ENCODE measurements around the gene CYB5R3. TPM values are rescaled to one million over a fixed set of nuclear protein-coding genes. Genes with fewer than 3 reads are reported as not detected.

Gene CYB5R3
- total RNA-seq, 1 experiment from 2014 or later, result 104 TPM

DNA sequence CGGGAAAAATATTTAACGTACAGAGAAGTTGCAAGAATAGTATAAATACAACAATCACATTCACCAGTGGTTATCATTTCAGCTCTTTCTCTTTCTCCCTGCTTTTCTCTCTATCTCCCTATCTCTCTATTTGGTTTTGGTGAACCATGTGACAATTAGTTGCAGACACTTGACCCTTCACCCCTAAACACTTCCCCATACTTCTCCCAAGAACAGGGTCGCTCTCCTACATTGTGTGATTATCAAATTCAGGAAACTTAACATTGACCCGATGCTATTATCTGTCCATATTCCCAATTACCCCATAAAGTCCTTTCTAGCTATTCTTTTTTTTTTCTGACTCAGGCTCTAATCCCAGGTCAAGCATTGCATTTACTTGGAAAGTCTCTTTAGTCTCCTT, 4.8 kb upstream of the CYB5R3 start:
- H3K27me3 Mint-ChIP-seq (ENCODE audit: insufficient read depth, unreplicated experiment), result no peaks in the 10 kb centered on the region
- no TSS peak for BruUV-seq (replicated peaks)
- ChIA-PET POLR2A (no interaction called here), CTCF (interaction anchor here (0.7 kb wide), 1 partner anchor 406 kb away, joined by 3 read pairs; no protein-coding TSS in a partner anchor)
- TF ChIP-seq, protein P1, sequence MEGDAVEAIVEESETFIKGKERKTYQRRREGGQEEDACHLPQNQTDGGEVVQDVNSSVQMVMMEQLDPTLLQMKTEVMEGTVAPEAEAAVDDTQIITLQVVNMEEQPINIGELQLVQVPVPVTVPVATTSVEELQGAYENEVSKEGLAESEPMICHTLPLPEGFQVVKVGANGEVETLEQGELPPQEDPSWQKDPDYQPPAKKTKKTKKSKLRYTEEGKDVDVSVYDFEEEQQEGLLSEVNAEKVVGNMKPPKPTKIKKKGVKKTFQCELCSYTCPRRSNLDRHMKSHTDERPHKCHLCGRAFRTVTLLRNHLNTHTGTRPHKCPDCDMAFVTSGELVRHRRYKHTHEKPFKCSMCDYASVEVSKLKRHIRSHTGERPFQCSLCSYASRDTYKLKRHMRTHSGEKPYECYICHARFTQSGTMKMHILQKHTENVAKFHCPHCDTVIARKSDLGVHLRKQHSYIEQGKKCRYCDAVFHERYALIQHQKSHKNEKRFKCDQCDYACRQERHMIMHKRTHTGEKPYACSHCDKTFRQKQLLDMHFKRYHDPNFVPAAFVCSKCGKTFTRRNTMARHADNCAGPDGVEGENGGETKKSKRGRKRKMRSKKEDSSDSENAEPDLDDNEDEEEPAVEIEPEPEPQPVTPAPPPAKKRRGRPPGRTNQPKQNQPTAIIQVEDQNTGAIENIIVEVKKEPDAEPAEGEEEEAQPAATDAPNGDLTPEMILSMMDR (IDR thresholded peaks at IDR 0.05; ENCODE audit: unreplicated experiment), result no peak
- no peaks in the 10 kb centered on the region for H3K9me3 Mint-ChIP-seq (ENCODE audit: unreplicated experiment)
- no peaks in the 10 kb centered on the region for H3K36me3 Mint-ChIP-seq (ENCODE audit: insufficient read depth, unreplicated experiment)
- H3K27ac Mint-ChIP-seq (ENCODE audit: low read depth, unreplicated experiment), result no peak overlapping the region
- DNase-seq (ENCODE audit: unreplicated experiment), result no peak
- H3K4me1 Mint-ChIP-seq (ENCODE audit: insufficient read depth, unreplicated experiment), result no peaks in the 10 kb centered on the region
- intact Hi-C loops (cut with micrococcal nuclease), result no loop called here
- no peak overlapping the region for H3K4me3 Mint-ChIP-seq (ENCODE audit: unreplicated experiment)

DNA sequence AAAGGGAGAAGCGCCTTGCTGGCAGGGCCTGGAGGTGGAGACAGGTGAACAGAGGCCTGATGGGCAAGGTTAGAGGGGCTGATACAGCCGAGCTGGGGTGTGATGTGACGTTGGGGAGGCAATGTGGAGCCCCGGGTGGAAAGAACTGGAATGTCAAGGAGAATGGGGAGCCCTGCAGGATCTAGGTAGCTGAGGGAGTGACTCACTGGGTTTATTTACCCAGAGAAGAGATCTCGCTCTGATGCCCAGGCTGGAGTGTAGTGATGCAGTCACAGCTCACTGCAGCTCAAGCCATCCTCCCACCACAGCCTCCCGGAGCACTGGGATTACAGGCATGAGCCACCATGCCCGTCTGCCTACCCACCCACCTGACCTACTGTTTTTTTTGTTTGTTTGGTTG, 1.9 kb upstream of the CYB5R3 start:
- Mint-ChIP-seq H3K4me3 (ENCODE audit: unreplicated experiment) (no peak overlapping the region), H3K27me3 (ENCODE audit: insufficient read depth, unreplicated experiment) (no peaks in the 10 kb centered on the region), H3K4me1 (ENCODE audit: insufficient read depth, unreplicated experiment) (peaks cover 11% of the 10 kb centered on the region), H3K36me3 (ENCODE audit: insufficient read depth, unreplicated experiment) (peaks cover 3% of the 10 kb centered on the region), H3K9me3 (ENCODE audit: unreplicated experiment) (no peaks in the 10 kb centered on the region), H3K27ac (ENCODE audit: low read depth, unreplicated experiment) (no peak overlapping the region)
- BruUV-seq (replicated peaks), result no TSS peak
- ChIA-PET POLR2A (interaction anchor here (0.6 to 1.1 kb wide), 3 partner anchors 20 to 210 kb away, joined by 3 read pairs; no protein-coding TSS in a partner anchor), CTCF (interaction anchor here (0.6 to 2.1 kb wide), 6 partner anchors 9 to 296 kb away, joined by 3 to 8 read pairs (median 4); partner anchors contain the start of gene ATP5MGL)
- DNase-seq (ENCODE audit: unreplicated experiment), result peak; percentile 30
- TF ChIP-seq, protein P1 (IDR thresholded peaks at IDR 0.05; ENCODE audit: unreplicated experiment), result no peak
- intact Hi-C loops (cut with micrococcal nuclease), result no loop called here

- no peaks in the 10 kb centered on the region for H3K9me3 Mint-ChIP-seq (ENCODE audit: unreplicated experiment)
- no peaks in the 10 kb centered on the region for H3K27me3 Mint-ChIP-seq (ENCODE audit: insufficient read depth, unreplicated experiment)
- H3K4me1 Mint-ChIP-seq (ENCODE audit: insufficient read depth, unreplicated experiment), result peaks cover 29% of the 10 kb centered on the region
- ChIA-PET POLR2A (interaction anchor here (0.7 to 4.6 kb wide), 14 partner anchors 10 to 366 kb away, joined by 3 to 56 read pairs (median 4); partner anchors contain the start of genes PACSIN2 and POLDIP3), CTCF (interaction anchor here (0.8 to 1.5 kb wide), 4 partner anchors 11 to 28 kb away, joined by 3 to 4 read pairs (median 4); no protein-coding TSS in a partner anchor)
- H3K4me3 Mint-ChIP-seq (ENCODE audit: unreplicated experiment), result peak overlapping the region; percentile 100
- intact Hi-C loops (cut with micrococcal nuclease), result loop anchor here (2.0 kb wide), 1 partner anchor 28 kb away; no protein-coding TSS in a partner anchor
- BruUV-seq (replicated peaks), result TSS peak; percentile 74
- TF ChIP-seq, protein P1 (IDR thresholded peaks at IDR 0.05; ENCODE audit: unreplicated experiment), result no peak
- H3K27ac Mint-ChIP-seq (ENCODE audit: low read depth, unreplicated experiment), result peak overlapping the region; percentile 93
- peak; percentile 54 for DNase-seq (ENCODE audit: unreplicated experiment)
- H3K36me3 Mint-ChIP-seq (ENCODE audit: insufficient read depth, unreplicated experiment), result peaks cover 6% of the 10 kb centered on the region
Measured at GRCh38 chr22:42648368-42649245, 585 bp downstream of the CYB5R3 start.

DNA sequence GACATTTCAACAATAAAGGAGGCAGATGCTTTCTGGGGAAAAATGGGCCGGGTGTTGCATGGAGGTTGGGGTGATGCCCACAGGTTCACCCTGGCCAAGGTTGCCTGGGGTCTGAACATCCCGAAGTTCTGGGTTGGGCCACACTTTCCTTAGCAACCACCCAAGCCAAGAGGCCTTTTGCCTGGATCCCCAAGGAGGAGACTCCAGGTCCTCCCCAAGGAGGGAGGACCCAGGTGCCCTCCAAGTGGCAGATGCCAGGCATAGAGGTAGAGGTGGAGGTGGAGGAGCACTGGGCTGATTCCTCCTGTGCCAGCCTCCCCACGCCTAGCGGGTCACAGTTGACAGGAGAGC, 1.2 kb downstream of the CYB5R3 start:
- H3K9me3 Mint-ChIP-seq (ENCODE audit: unreplicated experiment), result no peaks in the 10 kb centered on the region
- H3K4me3 Mint-ChIP-seq (ENCODE audit: unreplicated experiment), result peak overlapping the region; percentile 100
- TF ChIP-seq, protein P1 (IDR thresholded peaks at IDR 0.05; ENCODE audit: unreplicated experiment), result no peak
- no peak for DNase-seq (ENCODE audit: unreplicated experiment)
- H3K27me3 Mint-ChIP-seq (ENCODE audit: insufficient read depth, unreplicated experiment), result no peaks in the 10 kb centered on the region
- H3K27ac Mint-ChIP-seq (ENCODE audit: low read depth, unreplicated experiment), result peak overlapping the region; percentile 93
- H3K36me3 Mint-ChIP-seq (ENCODE audit: insufficient read depth, unreplicated experiment), result peaks cover 6% of the 10 kb centered on the region
- peaks cover 29% of the 10 kb centered on the region for H3K4me1 Mint-ChIP-seq (ENCODE audit: insufficient read depth, unreplicated experiment)
- no TSS peak for BruUV-seq (replicated peaks)
- intact Hi-C loops (cut with micrococcal nuclease), result loop anchor here (2.0 kb wide), 1 partner anchor 27 kb away; no protein-coding TSS in a partner anchor
- ChIA-PET POLR2A (interaction anchor here (1.1 to 4.6 kb wide), 7 partner anchors 10 to 367 kb away, joined by 3 to 56 read pairs (median 7); partner anchors contain the start of genes PACSIN2 and POLDIP3), CTCF (interaction anchor here (1.1 kb wide), 1 partner anchor 12 kb away, joined by 3 read pairs; no protein-coding TSS in a partner anchor)

Measured in MCF 10A (cell line).